ENCODE data around the gene LPP. TPM values are rescaled to one million over a fixed set of nuclear protein-coding genes. Genes with fewer than 3 reads are reported as not detected.

The LPP gene
- total RNA-seq, 2 experiments from 2014 or later = 27.5 to 31.8 TPM

- intact Hi-C loops (cut with micrococcal nuclease) = loop anchor here (5.0 kb wide), 2 partner anchors 408 to 778 kb away; no protein-coding TSS in a partner anchor
- H3K27ac Mint-ChIP-seq = no peak overlapping the region
- CTCF ChIA-PET = no interaction called here
- peaks cover 7% of the 10 kb centered on the region for H3K36me3 Mint-ChIP-seq (ENCODE audit: low read depth)
- peaks cover 64% of the 10 kb centered on the region for H3K4me1 Mint-ChIP-seq (ENCODE audit: low read depth)
- no peaks in the 10 kb centered on the region for H3K27me3 Mint-ChIP-seq (ENCODE audit: low read depth)
- no peak overlapping the region for H3K4me3 Mint-ChIP-seq
- no peak for DNase-seq
- no peaks in the 10 kb centered on the region for H3K9me3 Mint-ChIP-seq
Measured at GRCh38 chr3:188174317-188175044, 20.5 kb downstream of the LPP start.

DNA sequence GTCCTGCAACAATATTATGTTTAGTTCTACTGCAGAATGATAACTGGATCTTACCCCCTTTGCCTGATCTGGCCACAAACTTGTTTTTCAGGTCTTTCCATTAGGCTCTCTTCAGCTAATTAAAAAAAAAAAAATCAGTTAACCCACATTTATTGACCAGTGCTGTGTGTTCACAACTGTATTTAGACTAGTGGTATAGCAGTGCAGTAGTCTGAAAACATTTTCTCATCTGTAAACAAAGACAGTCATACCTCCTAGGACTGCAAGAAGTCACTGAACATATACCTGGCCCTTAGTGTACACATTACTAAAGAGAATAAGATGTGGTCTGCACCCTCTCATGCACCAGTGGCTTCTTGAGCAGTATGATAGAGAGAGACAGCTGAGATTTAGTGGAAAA lies 22.5 kb downstream of the LPP start:
- Mint-ChIP-seq H3K4me1 (ENCODE audit: low read depth) (peaks cover 49% of the 10 kb centered on the region), H3K9me3 (no peaks in the 10 kb centered on the region), H3K4me3 (no peak overlapping the region), H3K27me3 (ENCODE audit: low read depth) (no peaks in the 10 kb centered on the region), H3K36me3 (ENCODE audit: low read depth) (peaks cover 7% of the 10 kb centered on the region), H3K27ac (no peak overlapping the region)
- CTCF ChIA-PET = interaction anchor here (0.6 kb wide), 2 partner anchors 453 to 1058 kb away, joined by 3 to 4 read pairs; no protein-coding TSS in a partner anchor
- intact Hi-C loops (cut with micrococcal nuclease) = no loop called here
- no peak for DNase-seq

- Mint-ChIP-seq H3K27ac (no peak overlapping the region), H3K4me1 (ENCODE audit: low read depth) (peaks cover 45% of the 10 kb centered on the region), H3K36me3 (ENCODE audit: low read depth) (peaks cover 6% of the 10 kb centered on the region), H3K4me3 (no peak overlapping the region), H3K9me3 (no peaks in the 10 kb centered on the region), H3K27me3 (ENCODE audit: low read depth) (no peaks in the 10 kb centered on the region)
- intact Hi-C loops (cut with micrococcal nuclease) = no loop called here
- no peak for DNase-seq
- CTCF ChIA-PET = interaction anchor here (0.6 kb wide), 1 partner anchor 452 kb away, joined by 3 read pairs; no protein-coding TSS in a partner anchor
Measured at GRCh38 chr3:188176884-188177283, 22.9 kb downstream of the LPP start.

DNA sequence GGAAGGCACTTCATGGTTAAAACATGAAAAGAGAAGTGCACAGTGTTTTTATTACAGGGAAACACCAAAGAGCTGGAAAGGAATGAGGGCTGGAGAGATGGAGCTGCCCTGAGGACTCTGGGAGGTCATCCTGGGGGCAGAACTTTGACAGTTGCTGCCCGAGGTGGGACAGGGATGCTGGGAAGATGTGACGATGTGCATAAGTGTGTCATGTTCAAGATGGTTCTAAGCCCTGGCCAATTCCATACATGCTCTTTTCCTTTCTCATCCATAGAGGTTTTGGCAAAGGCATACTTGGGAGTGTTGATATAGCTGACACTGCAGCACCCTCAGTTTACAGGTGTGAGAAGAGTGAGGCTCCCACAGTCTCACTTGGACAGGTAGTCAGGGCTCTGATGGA lies 23.8 kb downstream of the LPP start:
- no peak for DNase-seq
- no peak overlapping the region for H3K27ac Mint-ChIP-seq
- H3K36me3 Mint-ChIP-seq (ENCODE audit: low read depth) = peaks cover 6% of the 10 kb centered on the region
- intact Hi-C loops (cut with micrococcal nuclease) = no loop called here
- no peak overlapping the region for H3K4me3 Mint-ChIP-seq
- H3K4me1 Mint-ChIP-seq (ENCODE audit: low read depth) = peaks cover 41% of the 10 kb centered on the region
- H3K9me3 Mint-ChIP-seq = no peaks in the 10 kb centered on the region
- H3K27me3 Mint-ChIP-seq (ENCODE audit: low read depth) = no peaks in the 10 kb centered on the region
- CTCF ChIA-PET = no interaction called here

DNA sequence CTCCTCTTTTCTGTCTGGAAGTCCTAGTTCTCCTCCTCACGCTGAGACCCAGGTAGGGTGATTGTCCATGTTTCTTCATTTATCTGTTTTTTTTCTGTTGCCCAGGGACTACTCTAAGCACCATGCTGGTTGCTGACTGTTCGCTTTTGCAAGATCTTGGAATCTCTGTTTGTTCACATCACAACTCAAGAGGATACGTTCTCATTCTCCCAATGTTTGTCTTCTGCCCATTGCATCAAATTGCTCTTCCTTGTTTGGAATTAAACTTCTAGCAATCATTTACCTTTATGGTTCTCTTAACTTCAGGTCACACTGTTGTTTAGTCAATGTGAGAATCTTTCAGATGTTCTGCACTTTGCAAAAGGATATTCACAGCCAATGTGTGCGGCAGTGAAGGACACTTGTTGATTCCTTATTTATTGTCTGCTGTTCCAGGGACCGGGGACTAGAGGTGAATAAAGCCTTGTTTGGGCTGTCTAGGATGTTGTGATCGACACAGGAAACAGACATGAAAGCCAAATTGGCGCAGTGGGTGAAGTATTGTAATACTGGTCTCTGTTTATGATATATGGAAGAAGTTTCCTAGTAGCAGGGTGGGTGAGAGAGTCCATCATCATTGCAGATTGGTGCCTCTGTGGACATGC lies 24.5 kb downstream of the LPP start:
- Mint-ChIP-seq H3K4me1 (ENCODE audit: low read depth) (peaks cover 42% of the 10 kb centered on the region), H3K4me3 (no peak overlapping the region), H3K27ac (no peak overlapping the region), H3K27me3 (ENCODE audit: low read depth) (no peaks in the 10 kb centered on the region), H3K9me3 (no peaks in the 10 kb centered on the region), H3K36me3 (ENCODE audit: low read depth) (peaks cover 6% of the 10 kb centered on the region)
- DNase-seq = peak; percentile 37
- intact Hi-C loops (cut with micrococcal nuclease) = no loop called here
- CTCF ChIA-PET = no interaction called here

- H3K27me3 Mint-ChIP-seq (ENCODE audit: low read depth) = no peaks in the 10 kb centered on the region
- H3K36me3 Mint-ChIP-seq (ENCODE audit: low read depth) = peaks cover 6% of the 10 kb centered on the region
- no peak overlapping the region for H3K4me3 Mint-ChIP-seq
- no peaks in the 10 kb centered on the region for H3K9me3 Mint-ChIP-seq
- no peak overlapping the region for H3K27ac Mint-ChIP-seq
- intact Hi-C loops (cut with micrococcal nuclease) = no loop called here
- peaks cover 36% of the 10 kb centered on the region for H3K4me1 Mint-ChIP-seq (ENCODE audit: low read depth)
- CTCF ChIA-PET = no interaction called here
- no peak for DNase-seq
Measured at GRCh38 chr3:188179006-188179966, 25.3 kb downstream of the LPP start.

GRCh38 chr3:188180114-188180513 lies 26.2 kb downstream of the LPP start:
- Mint-ChIP-seq H3K27me3 (ENCODE audit: low read depth) (no peaks in the 10 kb centered on the region), H3K9me3 (no peaks in the 10 kb centered on the region), H3K27ac (no peak overlapping the region), H3K36me3 (ENCODE audit: low read depth) (peaks cover 6% of the 10 kb centered on the region), H3K4me1 (ENCODE audit: low read depth) (peaks cover 34% of the 10 kb centered on the region), H3K4me3 (no peak overlapping the region)
- CTCF ChIA-PET = no interaction called here
- intact Hi-C loops (cut with micrococcal nuclease) = loop anchor here (5.0 kb wide), 1 partner anchor 977 kb away; no protein-coding TSS in a partner anchor
- no peak for DNase-seq

DNA sequence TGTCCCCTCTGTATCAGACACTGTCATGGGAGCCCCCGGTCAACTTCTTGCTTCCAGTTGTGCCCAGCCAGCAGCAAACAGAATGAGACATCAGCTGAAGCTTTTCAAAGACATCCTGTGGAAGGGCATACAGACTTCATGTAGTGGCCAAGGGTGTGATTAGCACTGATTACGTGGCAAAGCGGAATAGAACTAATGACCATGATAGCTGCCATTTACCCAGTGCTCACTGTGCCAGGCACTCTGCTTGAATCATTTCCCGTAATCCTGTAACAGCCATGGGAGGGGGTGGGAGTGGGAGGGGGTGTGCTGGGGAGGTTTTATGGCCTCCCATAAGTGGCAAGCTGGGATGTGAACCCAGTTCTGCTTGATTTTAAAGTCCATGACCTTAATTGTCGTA lies 29.5 kb downstream of the LPP start:
- intact Hi-C loops (cut with micrococcal nuclease) = loop anchor here (5.0 kb wide), 1 partner anchor 974 kb away; no protein-coding TSS in a partner anchor
- H3K4me3 Mint-ChIP-seq = no peak overlapping the region
- H3K4me1 Mint-ChIP-seq (ENCODE audit: low read depth) = peaks cover 37% of the 10 kb centered on the region
- DNase-seq = no peak
- H3K36me3 Mint-ChIP-seq (ENCODE audit: low read depth) = peaks cover 1% of the 10 kb centered on the region
- no peaks in the 10 kb centered on the region for H3K9me3 Mint-ChIP-seq
- CTCF ChIA-PET = no interaction called here
- H3K27me3 Mint-ChIP-seq (ENCODE audit: low read depth) = no peaks in the 10 kb centered on the region
- H3K27ac Mint-ChIP-seq = no peak overlapping the region

DNA sequence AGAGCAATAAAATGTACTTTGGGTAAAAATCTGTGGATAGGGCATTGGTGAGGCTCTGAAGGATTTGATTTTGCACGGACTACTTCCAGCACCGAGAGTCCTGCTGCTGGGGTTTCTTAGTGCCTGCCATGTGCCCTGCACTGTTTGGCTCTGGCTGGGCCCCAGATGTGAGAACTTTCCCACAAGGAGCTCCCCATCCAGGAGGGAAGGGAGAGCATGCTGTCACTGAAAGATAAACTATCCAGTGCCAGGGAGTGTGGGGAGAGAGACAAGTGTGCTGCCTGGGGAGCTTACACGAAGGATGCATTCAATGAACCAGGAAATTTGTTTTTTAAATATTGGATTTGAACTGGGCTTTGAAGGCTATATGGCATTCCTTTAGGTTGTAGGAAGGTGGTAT lies 30.2 kb downstream of the LPP start:
- H3K27me3 Mint-ChIP-seq (ENCODE audit: low read depth) = no peaks in the 10 kb centered on the region
- H3K36me3 Mint-ChIP-seq (ENCODE audit: low read depth) = no peaks in the 10 kb centered on the region
- H3K4me3 Mint-ChIP-seq = no peak overlapping the region
- peaks cover 39% of the 10 kb centered on the region for H3K4me1 Mint-ChIP-seq (ENCODE audit: low read depth)
- intact Hi-C loops (cut with micrococcal nuclease) = loop anchor here (5.0 kb wide), 1 partner anchor 973 kb away; no protein-coding TSS in a partner anchor
- no peaks in the 10 kb centered on the region for H3K9me3 Mint-ChIP-seq
- CTCF ChIA-PET = interaction anchor here (0.7 to 1.2 kb wide), 2 partner anchors 124 to 562 kb away, joined by 3 to 6 read pairs; no protein-coding TSS in a partner anchor
- no peak overlapping the region for H3K27ac Mint-ChIP-seq
- no peak for DNase-seq

GRCh38 chr3:188184649-188185048 lies 30.7 kb downstream of the LPP start:
- no peak for DNase-seq
- CTCF ChIA-PET = interaction anchor here (0.7 to 2.0 kb wide), 3 partner anchors 13 to 562 kb away, joined by 3 to 6 read pairs (median 6); no protein-coding TSS in a partner anchor
- H3K36me3 Mint-ChIP-seq (ENCODE audit: low read depth) = no peaks in the 10 kb centered on the region
- intact Hi-C loops (cut with micrococcal nuclease) = loop anchor here (5.0 kb wide), 1 partner anchor 973 kb away; no protein-coding TSS in a partner anchor
- H3K4me1 Mint-ChIP-seq (ENCODE audit: low read depth) = peaks cover 38% of the 10 kb centered on the region
- no peak overlapping the region for H3K4me3 Mint-ChIP-seq
- H3K9me3 Mint-ChIP-seq = no peaks in the 10 kb centered on the region
- no peaks in the 10 kb centered on the region for H3K27me3 Mint-ChIP-seq (ENCODE audit: low read depth)
- H3K27ac Mint-ChIP-seq = no peak overlapping the region

DNA sequence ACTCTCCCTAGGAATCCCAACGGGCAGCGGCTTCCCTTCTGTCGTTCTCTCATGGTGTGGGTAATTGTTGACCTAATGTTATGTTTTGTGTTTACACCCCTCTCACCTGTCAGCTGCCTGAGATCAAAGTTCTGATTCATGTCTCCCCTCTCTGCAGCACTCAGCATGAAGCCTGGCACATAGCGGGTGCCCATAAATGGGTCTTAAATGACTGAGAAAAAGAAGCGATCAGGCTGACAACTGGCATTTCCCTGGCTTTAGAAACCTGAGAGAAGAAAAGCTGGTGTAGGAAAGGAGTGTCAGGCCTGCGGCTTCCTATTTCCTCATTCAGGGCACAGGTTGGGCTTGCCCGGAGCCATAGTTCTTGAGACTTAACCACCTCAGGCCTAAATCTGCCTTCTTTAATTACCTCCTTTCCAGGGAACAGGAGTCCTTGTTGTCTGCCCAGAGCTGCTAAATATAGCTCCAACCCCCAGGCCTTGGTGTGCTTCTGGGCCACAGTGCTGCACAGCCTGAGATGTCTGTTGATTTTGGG lies 31.8 kb downstream of the LPP start:
- Mint-ChIP-seq H3K4me1 (ENCODE audit: low read depth) (peaks cover 40% of the 10 kb centered on the region), H3K27ac (no peak overlapping the region), H3K36me3 (ENCODE audit: low read depth) (no peaks in the 10 kb centered on the region), H3K9me3 (no peaks in the 10 kb centered on the region), H3K4me3 (no peak overlapping the region), H3K27me3 (ENCODE audit: low read depth) (no peaks in the 10 kb centered on the region)
- intact Hi-C loops (cut with micrococcal nuclease) = no loop called here
- peak; percentile 49 for DNase-seq
- CTCF ChIA-PET = interaction anchor here (0.5 to 2.0 kb wide), 5 partner anchors 14 to 505 kb away, joined by 3 to 6 read pairs (median 4); no protein-coding TSS in a partner anchor

Measured in activated naive CD4-positive, alpha-beta T cell treated with anti-CD3 and anti-CD28 coated beads for 36 hours (primary cell).